Middle frontal gyrus (tissue), 1 donor: ENCODE data around the gene ARHGAP31.
A peak's percentile ranks its signal among the peaks of the same experiment; 100 is the strongest.

Experiments used
- DNase-seq: peaks from one replicate; pipeline ENCODE4 v3.0.0-alpha.2; 2015; ENCODE audit warnings: low spot score; ENCODE audit errors: extremely low spot score

The ARHGAP31 gene

DNA sequence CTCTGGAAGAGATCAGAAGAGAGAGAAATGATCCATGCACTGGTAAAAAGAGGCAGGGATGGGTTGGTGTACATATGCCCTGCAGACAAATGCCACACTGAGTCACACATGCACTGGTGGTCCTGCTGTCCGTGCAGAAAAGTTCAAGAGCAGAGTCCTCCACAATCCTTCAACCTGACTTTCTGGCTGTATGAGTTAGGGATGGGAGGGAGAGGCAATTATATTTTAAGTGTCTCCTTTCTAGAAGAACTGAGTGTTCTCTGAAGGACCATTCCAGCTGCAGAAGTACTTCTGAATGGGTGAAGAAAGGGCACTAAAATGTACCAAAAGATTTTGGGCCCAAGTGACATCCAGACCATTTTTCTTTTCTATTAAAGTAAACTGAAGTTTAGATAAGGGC is 142.8 kb downstream of the ARHGAP31 start:
- no peak for DNase-seq

GRCh38 chr3:119437691-119438258 is 143.6 kb downstream of the ARHGAP31 start:
- DNase-seq, result no peak

GRCh38 chr3:119443179-119443578 is 149.0 kb downstream of the ARHGAP31 start:
- no peak for DNase-seq

DNA sequence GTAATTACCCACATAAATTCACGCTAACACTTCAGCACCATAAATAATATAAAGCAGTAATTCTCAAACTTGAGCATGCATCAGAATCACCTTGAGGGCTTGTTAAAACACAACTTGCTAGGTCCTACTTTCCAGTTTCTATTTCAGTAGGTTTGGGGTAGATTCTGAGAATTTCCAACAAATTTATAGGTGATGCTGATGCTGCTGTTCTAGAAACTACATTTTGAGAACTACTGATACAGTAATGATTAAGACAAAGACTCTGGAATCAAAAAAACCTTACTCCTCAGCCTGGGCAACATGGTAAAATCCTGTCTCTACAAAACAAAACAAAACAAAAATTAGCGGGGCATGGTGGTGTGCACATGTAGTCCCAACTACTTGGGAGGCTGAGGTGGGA is 150.4 kb downstream of the ARHGAP31 start:
- DNase-seq, result no peak

DNA sequence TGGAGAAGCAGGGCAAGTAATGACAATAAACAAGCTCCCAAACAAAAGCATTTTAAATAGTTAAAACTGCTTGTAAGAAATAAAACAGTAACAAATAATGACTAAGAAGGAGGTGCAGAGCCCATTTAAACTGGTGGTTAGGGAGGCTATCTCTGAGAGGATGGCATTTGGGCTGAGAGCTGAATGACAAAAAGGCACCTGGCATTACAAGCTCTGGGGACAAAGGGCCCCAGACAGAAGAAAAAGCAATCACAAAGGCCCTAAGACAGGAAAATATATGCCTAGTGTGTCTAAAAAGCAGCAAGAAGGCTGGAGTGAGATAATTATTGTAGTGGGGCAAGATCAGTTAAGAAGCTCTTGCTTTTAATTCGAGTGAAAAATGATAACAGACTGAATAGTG is 159.6 kb downstream of the ARHGAP31 start:
- no peak for DNase-seq

- no peak for DNase-seq
Measured at GRCh38 chr3:119456469-119456868, 162.3 kb downstream of the ARHGAP31 start.

DNA sequence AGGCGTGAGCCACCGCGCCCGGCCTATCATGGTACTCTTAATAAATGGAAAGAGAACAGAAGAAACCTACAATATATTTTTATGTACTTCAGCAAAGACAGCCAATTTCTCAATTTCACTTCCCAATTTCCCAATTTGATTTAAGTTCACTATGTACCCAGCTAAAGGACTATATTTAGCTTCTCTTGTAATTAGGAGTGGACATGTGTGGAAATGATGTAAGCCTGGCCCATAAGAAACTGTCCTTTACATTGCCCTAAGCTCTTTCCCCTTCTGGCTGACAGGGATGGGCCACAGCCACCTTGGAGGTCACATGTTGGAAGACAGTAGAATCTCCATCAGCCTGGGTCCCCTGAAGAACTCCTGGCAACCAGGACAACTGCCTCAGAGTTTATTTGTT is 163.1 kb downstream of the ARHGAP31 start:
- no peak for DNase-seq

- peak; percentile 99 for DNase-seq
Measured at GRCh38 chr3:119463171-119464169, 169.3 kb downstream of the ARHGAP31 start, which contains the start of gene TMEM39A. TSS of gene TMEM39A (minus strand) at chr3:119463615. CDS start at chr3:119462074, 1,541 bp downstream.

DNA sequence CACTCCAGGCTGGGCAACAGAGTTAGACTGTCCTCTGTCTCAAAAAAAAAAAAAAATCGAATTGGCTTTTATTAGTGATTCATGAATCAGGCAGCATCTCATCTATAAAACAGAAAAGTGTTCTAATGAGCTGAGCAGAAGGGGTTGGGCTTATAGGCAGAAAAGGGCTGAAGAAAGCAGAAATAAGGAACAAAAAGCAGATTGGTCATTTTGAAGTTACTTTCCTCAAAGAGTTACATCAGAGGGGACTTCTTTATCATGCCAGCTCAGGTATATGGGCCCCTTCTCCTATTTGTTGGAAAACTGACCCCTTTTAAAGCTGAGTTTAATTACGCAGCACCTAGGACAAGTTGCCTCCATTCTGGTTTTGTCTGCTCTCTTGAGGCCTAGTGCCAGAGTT is 173.9 kb downstream of the ARHGAP31 start:
- DNase-seq, result no peak

GRCh38 chr3:119469418-119470189 is 175.4 kb downstream of the ARHGAP31 start:
- no peak for DNase-seq
